HG03521 (cell line): ENCODE results near the gene TSHZ1.
"Not testable (repeated sequence)": the region's sequence is repeated elsewhere in the genome, so short reads cannot be mapped to it uniquely, and the experiment has no call there.

Source experiments
- ATAC-seq: cut with Tn5 transposase; IDR thresholded peaks from one replicate; pipeline ENCODE4 v1.9.1; 2021; ENCODE audit warnings: mild to moderate bottlenecking, moderate library complexity; ENCODE audit not compliant: unreplicated experiment

Gene TSHZ1

DNA sequence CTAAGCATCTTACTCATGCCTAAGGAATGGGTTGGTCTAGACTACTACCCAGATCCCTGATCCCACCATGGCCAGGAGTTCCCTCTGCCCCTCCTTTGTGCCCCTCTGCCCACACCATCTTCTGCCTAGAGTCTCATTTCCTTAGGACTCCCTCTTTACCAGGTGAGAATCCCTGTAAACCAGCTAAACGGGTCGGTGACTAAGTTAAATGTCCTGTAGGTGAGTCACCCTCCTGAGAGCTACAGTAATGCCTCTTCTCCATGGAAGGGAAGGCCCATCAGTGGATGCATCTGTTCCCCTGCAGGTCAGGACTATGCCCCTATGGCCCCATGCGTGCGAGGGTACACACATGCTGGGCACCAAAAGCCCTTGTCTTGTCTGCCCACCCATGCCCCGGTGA is 27.1 kb upstream of the TSHZ1 start:
- no peak for ATAC-seq

DNA sequence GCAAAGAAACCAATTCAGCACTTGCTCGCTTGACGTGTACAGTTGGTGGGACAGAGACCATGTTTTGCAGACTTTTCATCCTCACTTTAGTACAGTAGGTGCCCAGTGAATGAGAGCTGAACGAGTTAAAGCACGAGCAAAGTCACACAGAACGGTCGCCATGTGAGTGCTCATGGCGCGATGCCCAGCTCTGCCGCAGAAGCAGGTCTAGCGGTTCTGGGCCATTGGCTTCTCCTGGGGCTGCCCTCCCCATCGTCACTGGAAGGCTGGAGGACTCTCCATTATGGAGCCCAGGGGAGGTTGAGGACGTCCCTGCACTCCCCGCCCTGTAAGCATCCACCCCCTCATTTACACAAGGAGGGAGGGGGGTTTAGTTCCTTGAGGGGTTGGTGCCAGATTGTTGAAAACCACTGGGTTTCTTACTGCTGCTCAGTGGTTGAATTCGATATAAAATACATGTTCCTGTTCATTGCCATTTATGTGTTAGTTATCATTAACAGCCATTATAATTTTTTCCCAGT is 26.6 kb upstream of the TSHZ1 start:
- no peak for ATAC-seq

DNA sequence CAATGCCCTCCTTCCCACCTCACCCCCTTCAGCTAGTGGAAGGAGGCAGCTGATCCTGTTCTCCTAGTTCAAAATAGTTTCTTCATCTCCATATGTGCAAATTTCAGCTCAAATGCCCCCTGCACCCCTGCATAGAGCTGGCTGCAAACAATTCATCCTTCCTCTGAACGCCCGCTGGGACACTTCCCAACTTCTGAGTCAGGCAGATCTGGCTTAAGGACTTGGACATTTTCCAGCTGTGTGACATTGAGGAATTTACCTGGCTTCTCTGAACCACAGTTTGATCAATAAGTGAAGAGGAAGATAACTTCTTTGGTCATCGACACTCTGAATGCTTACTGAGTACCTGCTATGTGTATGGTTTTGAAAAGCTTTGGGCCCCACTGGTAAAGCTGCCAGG is 25.1 kb upstream of the TSHZ1 start:
- ATAC-seq = no peak

DNA sequence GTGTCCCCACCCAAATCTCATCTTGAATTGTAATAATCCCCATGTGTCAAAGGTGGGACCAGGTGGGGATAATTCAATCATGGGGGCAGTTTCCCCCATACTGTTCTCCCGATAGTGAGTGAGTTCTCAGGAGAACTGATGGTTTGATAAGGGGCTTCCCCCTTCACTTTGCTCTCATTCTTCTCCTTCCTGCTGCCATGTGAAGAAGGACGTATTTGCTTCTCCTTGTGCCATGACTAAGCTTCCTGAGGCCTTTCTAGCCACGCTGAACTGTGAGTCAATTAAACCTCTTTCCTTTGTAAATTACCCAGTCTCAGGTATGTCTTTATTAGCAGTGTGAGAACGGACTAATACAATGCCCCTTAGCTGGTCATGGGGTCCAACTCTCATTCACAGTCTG is 22.9 kb upstream of the TSHZ1 start:
- ATAC-seq = not testable (repeated sequence)

DNA sequence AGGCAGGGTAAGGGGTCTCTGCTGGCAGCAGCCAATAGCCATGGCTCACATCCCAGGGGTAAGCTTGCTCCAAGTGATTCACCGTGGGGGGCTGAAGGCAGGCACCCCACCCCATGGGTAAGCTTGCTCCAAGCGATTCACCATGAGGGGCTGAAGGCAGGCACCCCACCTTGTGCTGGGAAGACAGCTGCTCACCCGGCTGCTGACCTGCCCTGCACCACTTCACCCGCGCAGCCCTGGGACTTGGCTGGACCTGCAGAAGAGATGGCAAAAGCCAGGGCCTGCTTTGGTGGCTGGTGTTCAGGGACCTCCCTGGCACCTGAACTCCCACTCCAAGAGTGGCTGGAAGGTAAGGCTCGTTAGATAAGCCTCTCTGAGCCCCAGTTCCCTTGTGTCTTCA is 20.9 kb upstream of the TSHZ1 start:
- no peak for ATAC-seq

DNA sequence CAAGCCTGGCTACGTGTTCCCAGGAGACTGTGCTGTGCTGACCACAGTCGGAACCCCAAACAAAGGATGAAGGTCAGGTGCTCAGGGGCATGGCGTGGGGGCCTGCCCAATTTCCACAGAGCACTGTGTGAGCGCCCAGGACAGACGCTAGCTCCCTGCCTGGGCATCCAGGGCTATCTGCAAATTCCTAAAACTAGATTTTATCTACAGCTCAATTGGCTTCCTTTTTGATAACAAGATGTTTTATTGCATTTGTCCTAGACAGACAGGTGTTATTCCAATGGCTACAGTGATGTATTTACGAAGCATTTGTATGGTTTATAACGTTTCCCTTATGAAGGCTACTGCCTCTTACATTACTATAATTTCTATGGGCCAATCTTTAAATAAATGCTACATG is 17.7 kb upstream of the TSHZ1 start:
- ATAC-seq = no peak

DNA sequence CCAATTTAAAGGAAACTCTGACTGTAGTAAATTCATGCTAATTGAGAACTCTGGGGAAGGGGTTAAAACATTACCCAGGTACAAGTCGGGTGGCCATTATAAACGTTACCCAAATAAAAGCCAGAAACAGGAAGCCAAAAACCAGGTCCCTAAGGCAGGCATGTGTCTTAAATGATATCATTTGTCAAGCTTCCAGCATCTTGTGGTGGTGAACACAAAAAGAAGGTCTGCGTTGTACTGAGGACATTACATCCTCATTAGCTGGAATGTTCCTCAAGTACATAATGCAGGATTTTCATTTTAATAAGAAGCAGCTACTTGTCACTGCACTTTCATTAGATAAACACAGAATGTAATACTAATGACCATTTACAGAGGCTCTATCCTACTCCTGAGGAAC is 12.6 kb upstream of the TSHZ1 start:
- ATAC-seq = no peak

DNA sequence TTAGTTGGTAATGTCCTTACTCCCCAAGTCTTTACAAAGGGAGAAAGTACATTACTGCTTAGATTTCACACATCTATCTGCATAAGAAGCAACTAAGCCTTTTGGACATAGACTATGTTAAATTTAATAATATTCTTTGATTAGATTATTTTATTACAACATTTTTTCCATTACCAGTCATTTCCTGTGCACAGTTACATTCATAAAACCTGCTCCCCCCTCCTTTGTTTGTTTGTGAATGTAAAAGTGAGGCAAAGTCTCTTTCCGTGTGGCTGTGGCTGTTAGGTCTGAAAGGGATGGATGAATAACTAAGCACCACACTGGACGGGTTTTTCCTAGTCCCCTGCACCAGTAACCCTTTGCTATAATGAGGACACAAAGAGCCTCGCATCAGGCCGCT is 11.3 kb upstream of the TSHZ1 start:
- no peak for ATAC-seq

DNA sequence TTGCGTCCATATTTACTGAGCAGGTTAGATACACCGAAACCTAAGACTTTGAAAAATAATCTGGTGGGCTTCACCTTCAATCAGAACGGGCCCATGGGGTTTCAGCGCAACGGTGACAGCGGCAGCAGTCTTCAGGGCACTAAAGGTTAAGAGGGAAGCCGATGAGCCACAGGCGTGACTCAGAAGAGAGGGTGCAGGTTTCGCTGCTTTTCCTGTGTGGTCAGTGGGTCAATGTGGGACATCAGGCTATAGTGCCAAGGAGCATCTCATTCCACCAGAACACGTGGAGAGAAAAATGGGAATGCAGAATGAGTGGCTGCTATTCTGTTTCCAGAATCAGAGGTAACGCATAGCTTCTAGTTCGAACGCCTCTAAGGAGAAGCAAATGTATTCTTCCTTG is 10.5 kb upstream of the TSHZ1 start:
- no peak for ATAC-seq

DNA sequence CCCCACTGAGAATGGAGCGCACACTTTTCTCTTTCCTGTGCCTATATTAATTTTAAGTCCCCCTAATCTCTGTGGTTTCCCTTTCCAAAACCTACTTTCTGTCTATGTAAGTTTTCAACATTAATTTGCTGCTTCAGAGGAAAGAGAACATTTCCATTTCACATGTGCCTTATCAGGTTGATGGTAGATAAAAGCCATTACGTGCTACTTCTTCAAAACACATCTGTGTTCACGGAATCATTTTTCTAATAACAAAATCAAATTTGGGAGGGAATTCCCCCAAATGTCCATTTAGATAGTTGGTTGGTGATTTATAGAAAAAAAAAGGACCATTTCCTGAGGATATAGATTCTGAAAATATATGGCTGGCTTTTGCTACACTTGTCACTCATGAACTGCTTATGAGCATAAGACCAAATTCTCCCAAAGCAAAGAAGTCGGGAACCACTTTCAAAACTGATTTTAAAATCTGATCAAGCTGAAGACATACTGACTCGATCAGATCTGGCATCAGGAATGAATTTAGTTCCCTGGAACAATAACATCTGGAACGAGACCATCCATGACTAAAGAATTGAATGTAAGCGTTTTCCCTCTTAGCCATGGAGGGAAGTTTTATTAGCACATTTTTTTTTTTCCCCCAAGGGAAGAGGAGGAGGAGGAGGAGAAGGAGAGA is 9.9 kb upstream of the TSHZ1 start:
- ATAC-seq = no peak

DNA sequence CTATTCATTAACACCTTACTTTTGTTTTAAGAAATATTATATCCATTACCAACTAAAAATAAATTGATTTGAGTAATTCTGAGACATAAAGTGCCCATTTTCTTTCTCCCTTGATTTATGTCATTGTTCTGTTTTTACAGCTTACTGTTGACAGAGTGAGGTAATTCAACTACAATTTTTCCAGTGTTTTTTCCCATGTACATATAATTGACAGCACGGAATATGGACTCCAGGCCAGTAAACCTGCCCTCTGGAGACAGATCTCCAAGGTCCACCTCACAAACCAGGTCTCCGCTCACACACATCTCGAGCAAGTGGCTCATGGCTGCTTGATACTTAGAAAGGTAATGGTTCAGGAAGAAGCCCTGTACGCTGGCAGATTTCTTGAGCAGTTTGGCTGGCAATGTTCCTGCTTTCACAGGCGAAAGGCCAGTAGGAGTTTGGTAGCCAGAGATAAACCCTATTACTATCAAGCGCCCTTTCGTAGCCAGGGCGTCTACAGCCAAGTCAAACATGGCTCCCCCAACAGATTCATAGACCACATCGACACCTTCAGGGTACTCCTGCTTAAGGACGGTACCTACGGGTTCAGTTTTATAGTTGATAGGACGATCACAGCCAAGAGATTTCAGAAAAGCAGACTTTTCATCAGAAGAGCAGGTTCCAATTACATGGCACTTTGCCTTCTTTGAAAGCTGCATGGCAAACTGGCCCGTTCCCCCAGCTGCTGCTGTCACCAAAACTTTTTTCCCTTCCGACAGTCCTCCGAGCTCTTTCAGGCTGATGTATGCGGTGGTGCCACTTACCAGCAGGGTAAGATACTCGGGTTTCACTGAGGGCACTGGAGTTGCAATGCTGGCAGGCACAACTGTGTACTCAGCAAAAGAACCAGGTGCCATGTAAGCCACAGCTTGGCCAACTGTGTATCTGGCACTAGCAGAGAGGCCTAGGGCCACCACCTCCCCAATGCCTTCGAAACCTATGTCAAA is 9.0 kb upstream of the TSHZ1 start:
- ATAC-seq = no peak

DNA sequence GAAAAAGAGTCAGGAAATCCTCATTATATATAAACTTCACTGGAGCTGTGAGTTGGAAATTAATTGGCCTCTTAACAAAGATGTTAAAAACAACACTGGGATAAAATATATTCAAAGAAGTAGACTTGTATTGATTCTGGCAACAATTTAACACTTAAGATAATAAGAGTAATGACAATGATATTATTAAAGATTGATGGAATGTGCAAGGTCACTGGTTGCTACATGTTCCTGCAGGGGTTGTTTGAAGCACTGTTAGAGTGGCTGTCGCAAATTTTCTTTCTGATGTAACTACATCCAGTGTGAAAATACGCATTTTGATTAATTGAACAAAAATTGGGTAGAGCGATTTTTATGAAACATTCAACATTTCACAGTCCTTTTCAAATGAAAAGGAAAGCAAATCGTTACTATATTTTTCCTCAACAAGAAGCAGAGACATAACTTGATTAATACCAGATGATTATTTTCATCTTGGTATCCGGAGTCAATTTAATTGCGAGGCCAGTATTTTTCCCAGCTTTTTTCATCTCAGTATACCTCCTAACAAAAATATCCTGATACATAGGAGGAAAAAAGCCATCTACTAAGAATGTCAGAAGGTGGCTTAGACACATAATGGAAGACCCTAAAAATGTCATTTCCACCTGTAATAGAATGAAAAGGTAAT is 7.8 kb upstream of the TSHZ1 start:
- no peak for ATAC-seq

DNA sequence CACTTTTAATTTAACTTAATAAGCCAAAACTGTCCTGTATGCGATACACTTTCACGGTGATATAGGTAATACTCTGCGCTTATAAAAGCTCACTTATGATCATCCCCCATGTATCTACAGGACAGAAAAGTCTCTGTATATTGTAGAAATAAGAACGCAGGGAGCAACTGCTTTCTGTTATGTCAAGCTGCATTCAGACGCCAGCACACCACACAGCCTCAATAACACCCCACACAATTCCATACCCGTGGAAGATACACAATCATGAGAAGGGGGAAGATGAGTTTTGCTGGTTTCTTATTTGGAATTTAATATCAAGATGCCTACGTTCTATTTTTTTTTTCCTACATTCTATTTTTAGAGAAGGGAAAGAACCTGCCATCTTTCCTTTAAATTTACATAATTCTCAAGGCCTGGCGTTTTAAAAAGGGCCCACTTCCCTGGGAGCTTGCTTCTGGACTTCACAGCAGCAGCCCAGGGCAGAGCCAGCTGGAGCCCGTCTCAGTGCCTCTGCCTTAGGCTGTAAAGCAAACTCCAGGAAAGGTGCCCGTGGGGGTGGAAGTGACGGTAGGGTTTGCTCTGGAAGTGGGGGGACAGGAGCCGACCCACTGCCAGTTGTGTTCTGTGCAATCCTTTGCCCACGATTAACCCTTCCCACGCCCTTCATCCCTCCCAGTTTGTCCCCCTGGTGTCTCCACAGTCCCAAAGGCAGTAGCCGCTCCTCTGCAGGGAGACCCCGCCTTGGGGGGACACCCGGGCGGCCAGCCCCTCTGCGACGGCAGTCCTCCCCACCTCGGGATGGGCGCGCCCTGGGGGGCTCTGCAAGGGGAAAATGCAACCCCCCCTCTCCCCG is 7.0 kb upstream of the TSHZ1 start:
- no peak for ATAC-seq

DNA sequence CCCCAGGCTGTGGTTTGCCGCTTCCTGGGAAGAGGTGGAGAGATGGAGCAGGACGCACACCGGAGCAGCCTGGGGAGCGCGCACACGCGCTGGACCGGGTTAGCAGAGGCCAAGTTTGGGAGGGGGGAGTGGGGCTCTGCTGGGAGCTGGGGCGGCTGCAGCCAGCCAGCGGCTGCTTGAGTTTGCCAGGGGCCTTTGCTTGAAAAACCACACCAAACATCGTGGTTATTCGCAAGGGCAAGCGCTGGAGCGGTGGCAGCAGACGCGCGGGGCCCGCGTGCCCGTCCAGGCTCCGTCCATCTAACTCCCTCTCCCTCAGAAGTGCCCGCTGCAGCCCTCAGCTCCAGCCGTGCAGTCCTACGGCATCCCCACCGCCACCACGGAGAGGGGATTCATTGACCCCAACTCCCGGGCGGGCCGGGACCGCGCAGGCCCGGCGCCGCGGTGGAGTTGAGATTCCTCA is 6.3 kb upstream of the TSHZ1 start:
- ATAC-seq = no peak

DNA sequence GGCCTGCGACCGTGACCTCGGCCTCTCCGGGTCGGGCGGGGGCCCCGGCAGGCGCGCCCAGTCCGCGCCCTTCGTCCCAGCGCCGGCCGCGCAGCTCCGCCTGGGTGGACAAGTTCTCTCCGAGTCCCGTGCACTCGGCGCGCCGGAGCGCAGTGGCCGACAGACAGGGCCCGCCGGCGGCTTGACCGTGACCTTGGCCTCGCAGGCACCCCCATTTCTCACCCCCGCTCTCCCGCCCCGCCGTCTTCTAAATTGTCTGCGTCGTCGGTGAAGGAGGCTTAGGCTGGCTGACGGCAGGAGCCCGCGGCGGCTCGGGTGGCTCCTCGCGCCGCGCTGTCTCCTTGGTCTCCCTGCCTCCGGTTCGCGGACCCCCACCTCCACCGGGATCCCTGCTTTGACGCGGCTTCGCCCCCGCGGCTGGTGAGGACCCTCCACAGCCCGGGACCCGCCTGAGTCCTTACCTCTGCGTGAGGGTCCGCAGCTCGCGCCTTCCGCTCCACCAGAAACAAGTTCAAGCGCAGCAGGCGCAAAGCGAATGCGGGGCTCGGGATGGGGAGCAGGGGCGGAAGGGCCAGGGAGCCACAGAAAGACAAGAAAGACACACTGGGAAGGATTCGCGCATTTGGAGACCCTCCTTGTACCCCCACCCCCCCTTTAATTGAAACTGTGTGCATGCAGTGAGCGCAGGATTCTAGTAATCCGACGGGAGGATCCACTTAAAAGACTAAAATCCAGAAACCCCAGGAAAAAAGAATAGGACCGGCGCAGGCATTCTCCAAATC is 5.7 kb upstream of the TSHZ1 start:
- ATAC-seq = no peak

DNA sequence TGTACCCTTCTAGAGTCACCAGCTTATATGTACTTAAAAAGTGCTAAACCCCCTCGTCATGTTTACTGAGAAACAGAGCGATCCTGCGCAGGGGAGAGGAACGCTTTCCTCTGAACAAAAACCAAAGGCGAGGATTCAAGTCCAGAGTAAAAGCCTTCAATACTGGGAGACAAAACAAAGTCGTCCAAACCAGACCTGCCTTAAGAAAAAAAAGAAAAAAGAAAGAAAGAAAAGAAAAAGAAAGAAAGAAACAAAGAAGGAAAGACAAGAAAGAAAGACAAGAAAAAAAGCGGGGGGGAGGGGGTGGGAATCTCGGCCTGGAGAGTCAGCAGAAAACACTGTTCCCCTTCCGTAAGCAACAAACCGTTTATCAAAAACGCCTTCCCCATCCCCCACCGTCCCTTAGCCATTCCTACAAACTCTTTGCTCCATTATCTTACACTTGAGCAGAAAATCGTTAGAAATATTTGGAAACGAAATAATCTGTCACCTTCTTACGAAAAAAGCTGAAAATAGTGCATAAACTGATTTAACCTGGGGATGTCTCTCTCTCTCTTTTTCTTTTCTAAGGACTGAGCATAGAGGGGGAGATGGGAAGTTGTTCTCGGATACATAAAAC is 5.0 kb upstream of the TSHZ1 start:
- no peak for ATAC-seq

DNA sequence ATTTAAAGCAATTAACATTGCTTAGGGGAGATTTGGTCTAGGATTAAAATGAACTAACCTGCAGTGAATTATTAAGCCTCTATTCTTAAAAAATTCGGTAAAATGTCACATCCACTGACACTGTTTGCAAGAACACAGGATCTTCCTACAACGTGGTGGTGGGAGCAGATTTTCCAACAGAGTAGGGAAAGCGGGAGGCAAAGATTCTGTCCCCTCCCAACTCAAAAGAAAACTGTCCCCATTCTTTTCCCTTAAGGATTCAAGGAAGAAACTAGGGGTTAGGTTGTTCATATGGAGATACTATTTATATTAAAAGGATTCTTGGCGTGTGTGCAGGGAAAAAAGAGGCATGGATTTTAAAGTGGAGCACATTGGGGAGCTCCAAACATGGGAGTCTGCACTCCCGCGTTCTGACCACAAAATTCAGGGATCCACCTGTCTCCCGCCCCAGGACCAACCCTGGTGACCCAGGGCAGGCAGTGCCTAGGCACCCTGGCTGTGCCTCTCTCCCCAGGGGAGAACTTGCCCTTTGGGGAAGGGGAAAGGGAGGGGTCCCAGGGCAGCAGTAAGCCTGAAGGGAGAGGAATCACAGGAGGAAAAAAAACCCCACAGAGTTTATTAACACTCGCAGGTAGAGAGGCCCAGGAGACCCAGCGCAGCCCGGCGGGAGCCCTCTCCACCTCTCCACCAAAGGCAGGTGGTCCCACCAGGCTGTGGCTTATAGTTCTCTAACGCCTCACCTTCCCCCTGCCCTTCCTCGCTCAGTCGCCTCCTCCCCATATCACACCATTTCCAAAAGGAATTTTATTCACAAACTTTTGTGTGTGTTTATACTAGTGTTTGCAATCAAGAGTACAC is 3.9 kb upstream of the TSHZ1 start:
- ATAC-seq = no peak
